Colon (tissue), 2 donors: ENCODE measurements around the gene ACTR3.
"Not testable (repeated sequence)": the region's sequence is repeated elsewhere in the genome, so short reads cannot be mapped to it uniquely, and the experiment has no call there.

Experiments used
- FAIRE-seq: peaks from 2 replicates; lab custom pipeline; 2012; peaks lifted over from hg19 to GRCh38; lab: Jason Lieb, UNC
- donor health status: control.
- donor health status: control.

The ACTR3 gene

GRCh38 chr2:113889471-113890252 lies at the start of gene ACTR3:
Gene ACTR3, plus strand, starts transcription at chr2:113890089. Its CDS starts 191 bp downstream, at chr2:113890280.
- peak; percentile 87 for FAIRE-seq

- FAIRE-seq: no peak
Observed at GRCh38 chr2:113840518-113840917, 49.4 kb upstream of the ACTR3 start.

GRCh38 chr2:113842919-113843736 lies 46.8 kb upstream of the ACTR3 start:
- no peak for FAIRE-seq

GRCh38 chr2:113843737-113844050 lies 46.2 kb upstream of the ACTR3 start:
- FAIRE-seq: not testable (repeated sequence)

- FAIRE-seq: no peak
Observed at GRCh38 chr2:113845261-113845660, 44.6 kb upstream of the ACTR3 start.

GRCh38 chr2:113845796-113846195 lies 44.1 kb upstream of the ACTR3 start:
- not testable (repeated sequence) for FAIRE-seq

GRCh38 chr2:113846429-113846828 lies 43.5 kb upstream of the ACTR3 start:
- FAIRE-seq: no peak

- no peak for FAIRE-seq
Observed at GRCh38 chr2:113847144-113847543, 42.7 kb upstream of the ACTR3 start.

- no peak for FAIRE-seq
Observed at GRCh38 chr2:113848758-113849415, 41.0 kb upstream of the ACTR3 start.

- no peak for FAIRE-seq
Observed at GRCh38 chr2:113850687-113851086, 39.2 kb upstream of the ACTR3 start.

- no peak for FAIRE-seq
Observed at GRCh38 chr2:113851640-113852039, 38.2 kb upstream of the ACTR3 start.

- no peak for FAIRE-seq
Observed at GRCh38 chr2:113854208-113854607, 35.7 kb upstream of the ACTR3 start.

- no peak for FAIRE-seq
Observed at GRCh38 chr2:113854970-113855740, 34.7 kb upstream of the ACTR3 start.

GRCh38 chr2:113857464-113857863 lies 32.4 kb upstream of the ACTR3 start:
- no peak for FAIRE-seq

- no peak for FAIRE-seq
Observed at GRCh38 chr2:113858764-113859163, 31.1 kb upstream of the ACTR3 start.

- no peak for FAIRE-seq
Observed at GRCh38 chr2:113861740-113862139, 28.1 kb upstream of the ACTR3 start.

GRCh38 chr2:113863144-113863543 lies 26.7 kb upstream of the ACTR3 start:
- no peak for FAIRE-seq

GRCh38 chr2:113867571-113867970 lies 22.3 kb upstream of the ACTR3 start:
- FAIRE-seq: no peak

GRCh38 chr2:113869253-113869652 lies 20.6 kb upstream of the ACTR3 start:
- FAIRE-seq: no peak

GRCh38 chr2:113872201-113872600 lies 17.7 kb upstream of the ACTR3 start:
- FAIRE-seq: no peak

- FAIRE-seq: no peak
Observed at GRCh38 chr2:113873867-113874266, 16.0 kb upstream of the ACTR3 start.

GRCh38 chr2:113875135-113875534 lies 14.8 kb upstream of the ACTR3 start:
- FAIRE-seq: no peak
